Measurements from ENCODE around the gene EML5.

Gene EML5

DNA sequence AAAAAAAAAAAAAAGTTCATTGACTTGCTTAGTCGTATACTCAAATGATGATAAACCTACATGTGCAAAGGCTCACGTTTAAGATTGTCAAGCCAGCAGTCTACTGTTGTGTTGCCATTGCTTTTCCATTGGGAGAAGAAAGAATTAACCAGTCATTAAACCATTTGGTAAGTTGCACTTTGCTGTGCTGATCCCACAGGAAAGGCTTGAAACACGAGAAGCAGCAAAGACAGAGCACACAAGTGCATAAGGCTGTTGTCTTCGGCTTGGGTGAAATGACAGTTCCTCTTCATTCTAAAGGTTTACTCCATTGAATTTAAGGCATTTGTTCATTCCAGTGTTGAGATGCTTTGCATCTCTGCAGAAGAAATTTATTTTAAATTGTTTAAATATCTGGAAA lies 179.8 kb downstream of the EML5 start:
- no peak for DNase-seq

DNA sequence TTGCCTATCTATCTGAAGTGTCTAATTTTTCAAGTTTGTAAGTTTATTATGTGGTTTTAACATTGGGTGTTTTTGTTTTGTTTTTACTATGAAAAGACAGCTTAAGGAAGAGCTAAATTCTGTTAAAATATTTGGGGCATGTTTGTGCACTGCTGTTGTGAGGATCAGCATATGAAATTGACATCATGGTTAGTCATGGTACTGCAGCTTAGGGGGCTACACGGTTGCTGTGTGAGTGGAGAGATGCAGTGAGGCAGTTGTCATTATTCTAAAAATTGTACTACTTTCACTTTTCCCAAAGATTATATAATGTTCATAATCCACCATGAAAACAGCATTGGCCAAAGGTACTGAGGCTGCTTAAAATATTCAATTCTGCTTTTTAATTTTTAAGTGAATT lies 180.9 kb downstream of the EML5 start:
- no peak for DNase-seq

DNA sequence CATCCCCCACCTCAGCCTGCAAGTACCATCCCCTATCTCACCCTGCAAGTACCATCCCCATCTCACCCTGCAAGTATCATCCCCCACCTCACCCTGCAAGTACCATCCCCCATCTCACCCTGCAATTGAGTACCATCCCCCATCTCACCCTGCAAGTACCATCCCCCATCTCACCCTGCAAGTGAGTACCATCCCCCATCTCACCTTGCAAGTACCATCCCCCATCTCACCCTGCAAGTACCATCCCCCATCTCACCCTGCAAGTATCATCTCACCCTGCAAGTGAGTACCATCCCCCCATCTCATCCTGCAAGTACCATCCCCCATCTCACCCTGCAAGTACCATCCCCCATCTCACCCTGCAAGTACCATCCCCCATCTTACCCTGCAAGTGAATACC lies 184.9 kb downstream of the EML5 start:
- no peak for DNase-seq

DNA sequence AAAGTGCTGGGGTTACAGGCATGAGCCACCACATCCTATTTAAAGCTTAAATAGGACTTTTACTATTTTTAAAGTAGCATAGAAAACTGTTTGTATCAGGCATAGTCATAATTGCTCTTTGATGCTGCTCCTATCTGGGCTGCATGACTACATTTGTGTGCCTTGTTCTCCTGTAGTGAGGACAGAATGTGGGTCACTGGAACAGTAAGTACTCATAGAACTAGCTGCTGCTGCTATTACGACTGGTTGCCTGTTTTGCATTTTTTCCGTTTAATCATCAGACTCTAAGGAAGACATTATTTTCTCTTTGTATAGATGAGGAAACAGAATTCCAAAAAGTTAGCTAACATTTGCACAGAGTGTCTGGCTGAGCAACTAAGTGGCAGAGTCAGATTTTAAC lies 187.2 kb downstream of the EML5 start:
- DNase-seq = no peak

DNA sequence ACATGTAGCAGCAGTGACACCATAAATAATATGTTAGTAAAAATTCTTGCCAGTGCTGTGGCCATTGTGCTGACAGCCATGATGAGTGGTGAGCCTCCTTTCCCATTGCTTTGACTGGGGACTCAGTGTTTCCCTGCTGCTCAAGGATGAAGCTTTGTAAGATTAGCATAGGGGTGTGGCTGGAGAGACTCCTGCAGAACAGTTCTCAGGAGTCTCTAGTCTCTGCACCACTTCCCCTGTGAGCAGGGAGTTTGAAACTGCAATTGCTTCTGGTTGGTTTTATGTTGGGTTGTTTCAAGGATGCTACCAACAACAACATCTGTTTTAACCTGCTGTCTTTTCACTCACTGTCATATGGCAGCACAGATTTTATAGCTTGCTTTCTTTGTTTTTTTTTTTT lies 188.5 kb downstream of the EML5 start:
- no peak for DNase-seq

DNA sequence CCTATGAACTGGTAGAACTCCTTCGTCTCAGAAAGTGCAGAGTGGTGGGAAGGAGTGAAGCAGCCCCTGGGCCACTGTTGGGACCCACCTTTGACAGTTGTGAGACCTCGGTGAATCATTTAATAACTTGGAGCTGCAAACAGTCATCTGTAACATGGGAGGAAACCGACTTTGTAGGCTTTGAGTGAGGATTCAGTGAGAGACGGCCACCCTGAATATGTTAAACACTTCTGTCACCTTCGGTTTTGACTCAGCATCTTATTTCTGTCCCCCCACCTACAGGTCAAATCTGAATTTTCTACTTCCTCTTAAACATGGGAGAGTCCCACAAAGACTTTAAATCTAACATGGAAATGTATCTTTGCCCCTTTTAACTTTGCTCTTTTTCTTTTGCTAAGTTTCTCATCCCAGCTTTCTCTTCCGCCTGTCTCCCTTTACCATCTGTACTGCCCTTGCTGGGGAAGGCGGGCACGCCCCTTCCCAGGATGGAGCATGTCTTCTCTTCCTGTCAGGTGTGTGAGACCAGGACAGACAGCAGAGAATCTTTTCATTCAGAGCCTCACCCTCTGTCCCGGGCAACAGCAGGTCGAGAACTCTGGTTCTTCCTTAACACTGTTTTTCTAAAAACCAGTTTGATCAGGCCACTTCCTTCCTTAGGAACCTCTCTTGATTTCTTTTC lies 192.9 kb downstream of the EML5 start:
- no peak for DNase-seq

DNA sequence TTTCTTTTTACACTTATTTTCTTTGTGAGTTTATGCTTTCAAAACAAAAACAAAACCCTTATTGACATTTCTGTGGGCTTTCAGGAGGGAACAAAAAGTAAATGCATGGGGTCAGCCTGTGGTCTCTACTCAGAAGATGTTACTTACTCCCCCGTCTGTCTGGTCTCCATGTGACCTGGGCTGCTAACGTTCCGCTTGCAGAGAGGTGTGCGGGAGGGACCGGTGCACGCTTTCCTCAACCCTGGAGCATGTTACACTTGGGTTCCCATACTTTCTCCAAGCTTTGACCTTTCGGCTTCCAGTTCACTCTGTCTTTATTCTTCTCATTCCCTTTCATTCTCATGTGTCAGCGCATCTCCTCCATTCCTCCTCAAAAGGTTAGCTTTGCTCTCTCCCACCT lies 193.4 kb downstream of the EML5 start:
- no peak for DNase-seq

DNA sequence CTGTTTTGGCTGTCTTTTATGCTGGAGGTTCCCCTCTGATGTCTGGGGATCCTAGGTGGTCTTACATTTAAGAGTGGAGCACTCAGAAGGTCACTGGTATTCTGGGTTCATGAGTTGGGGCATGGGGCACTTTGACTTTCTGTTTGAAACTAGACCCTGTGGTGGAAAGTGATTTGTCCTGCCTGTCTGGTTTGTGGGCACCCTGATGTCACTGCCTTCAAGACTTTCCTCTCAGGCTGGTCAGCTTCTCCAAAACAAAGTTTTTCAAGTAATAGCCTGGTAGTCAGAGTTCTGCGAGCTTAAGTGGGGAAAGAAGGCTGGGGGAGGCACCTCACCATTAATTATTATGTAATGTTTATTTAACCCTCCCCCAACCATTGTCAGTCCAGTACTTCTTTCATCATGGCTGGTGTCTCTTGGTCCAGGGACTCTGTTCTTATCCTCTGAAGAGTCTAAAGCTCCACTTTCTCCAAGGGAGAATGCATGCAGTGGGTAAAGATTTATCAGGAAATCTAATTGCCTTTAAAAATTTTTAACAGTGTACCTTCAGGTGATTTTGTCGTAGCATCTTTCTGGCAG lies 194.6 kb downstream of the EML5 start:
- no peak for DNase-seq

DNA sequence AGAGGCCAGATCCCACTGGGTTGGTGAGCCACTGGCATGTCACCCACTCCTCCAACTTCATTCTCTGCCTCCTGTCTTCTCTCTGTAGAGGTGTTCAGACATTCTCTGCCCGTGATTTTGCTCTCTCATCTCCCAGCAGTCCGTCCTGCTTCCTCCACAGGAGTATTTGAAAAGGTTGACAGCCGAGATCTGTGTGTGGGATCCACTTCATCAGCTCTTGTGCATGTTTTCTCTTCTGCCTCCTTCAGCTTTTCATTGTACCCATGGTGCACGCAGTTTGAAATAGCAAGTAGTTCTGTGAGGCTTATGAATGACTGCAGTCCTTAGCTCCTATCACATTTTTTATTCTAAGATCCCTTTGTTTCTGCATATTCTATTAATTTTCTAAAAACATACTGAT lies 195.2 kb downstream of the EML5 start:
- DNase-seq = no peak

DNA sequence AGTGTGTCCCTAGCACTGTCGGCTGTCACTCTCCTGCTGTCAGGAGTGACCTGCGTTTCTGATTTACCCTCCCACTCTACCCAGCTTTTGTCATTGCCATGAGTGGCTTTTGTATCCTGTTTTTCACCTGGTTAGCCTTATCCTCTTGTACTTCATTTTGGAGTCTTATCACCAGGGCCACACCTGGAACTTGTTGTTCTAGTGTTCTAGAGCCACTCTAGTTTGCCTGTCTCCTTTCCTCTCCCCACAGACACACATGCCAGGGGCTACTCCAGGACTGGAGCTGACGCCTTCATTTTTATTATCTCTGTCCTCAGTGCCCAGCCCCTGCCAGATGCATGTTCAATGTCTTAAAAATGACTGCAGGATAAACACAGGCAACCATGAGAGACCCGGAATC lies 195.7 kb downstream of the EML5 start:
- DNase-seq = peak; percentile 7

DNA sequence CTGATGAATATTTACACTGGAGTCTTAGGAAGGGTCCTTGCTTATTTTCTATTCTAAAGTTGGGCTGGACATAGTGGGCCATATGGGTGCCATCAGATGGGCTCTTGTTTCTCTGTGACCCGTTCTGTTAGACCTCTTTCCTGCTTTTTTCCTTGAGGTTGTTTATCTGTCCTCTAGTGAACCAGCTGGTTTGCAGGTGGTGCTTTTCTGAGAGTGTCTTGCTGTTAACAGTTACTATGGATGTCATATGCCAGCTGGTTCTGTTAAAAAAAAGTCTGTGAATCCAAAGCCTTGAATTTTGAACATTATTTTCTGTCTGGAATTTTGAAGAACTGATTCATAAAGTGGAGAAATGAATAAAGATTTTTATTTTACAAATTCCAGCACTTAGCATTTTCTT lies 200.7 kb downstream of the EML5 start:
- DNase-seq = no peak

DNA sequence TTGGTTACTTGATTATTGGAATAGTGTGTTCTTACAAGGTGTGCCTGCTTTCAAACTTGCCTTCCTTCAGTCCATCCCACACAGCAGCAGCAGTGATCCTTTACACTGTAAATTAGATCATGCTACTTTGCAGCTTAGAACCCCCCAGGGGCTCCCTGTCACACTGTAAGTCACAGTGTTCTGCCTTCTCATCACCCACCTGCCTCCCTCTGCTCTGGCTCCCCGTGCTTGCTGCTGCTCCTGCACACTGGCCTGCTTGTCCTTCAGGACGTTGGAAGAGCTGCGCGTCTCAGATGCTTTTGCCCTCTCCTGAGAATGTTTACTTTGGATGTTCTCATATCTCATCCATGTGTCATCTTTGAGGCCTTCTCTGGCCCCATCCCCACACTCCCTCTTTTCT lies 202.6 kb downstream of the EML5 start:
- no peak for DNase-seq

DNA sequence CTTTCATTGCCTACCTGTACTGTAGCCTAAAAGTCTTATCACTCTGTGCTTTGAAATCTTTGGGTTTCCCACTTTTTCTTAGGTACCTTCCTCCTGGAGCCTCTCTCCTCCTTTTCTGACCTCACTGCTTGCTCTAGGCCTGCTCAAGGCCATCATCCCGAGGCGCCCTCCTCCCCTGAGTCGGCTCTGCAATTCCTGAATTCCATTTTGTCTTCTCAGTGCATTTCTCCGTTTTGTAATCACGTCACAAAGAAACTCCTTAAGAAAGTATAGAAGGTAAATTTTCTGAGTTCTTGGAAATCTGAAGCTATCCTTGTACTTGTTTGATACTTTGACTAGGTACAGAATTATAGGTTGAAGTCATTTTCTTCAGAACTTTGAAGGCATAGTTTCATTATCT lies 204.7 kb downstream of the EML5 start:
- no peak for DNase-seq

DNA sequence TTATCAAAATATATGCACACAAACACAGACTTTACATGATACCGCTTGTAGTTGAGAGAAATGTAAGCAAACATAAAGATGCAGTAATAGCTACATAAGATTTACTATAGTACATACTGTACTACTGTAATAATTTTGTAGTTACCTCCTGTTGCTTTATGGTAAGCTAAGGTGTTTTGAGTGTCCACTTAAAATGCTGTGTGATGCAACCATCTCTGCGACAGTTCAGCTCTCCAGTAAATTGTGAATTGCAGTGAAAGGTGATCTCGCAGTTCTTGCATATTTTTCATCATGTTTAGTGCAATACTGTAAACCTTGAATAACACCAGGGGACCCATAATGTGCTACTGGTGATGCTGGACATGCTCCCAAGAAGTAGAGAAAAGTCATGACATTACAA lies 208.3 kb downstream of the EML5 start:
- DNase-seq = no peak

DNA sequence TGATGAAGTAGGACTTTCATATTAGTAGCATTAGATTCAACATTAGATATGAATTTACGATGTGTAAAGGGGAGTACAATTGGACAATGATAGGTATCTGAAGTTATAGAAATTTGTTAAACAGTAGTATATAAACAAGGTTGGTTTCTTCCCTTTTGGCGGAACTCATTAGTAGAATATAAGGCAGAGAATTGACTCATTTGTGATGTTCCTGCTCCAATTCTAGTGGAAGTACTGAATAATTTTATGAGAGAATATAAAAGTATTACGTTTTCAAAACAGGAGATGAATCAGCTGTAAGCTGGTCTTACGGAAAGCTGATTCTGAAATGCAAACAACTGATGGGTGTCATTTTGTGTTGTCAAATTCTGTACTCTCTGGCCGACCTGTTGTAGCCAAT lies 216.5 kb downstream of the EML5 start:
- DNase-seq = no peak

DNA sequence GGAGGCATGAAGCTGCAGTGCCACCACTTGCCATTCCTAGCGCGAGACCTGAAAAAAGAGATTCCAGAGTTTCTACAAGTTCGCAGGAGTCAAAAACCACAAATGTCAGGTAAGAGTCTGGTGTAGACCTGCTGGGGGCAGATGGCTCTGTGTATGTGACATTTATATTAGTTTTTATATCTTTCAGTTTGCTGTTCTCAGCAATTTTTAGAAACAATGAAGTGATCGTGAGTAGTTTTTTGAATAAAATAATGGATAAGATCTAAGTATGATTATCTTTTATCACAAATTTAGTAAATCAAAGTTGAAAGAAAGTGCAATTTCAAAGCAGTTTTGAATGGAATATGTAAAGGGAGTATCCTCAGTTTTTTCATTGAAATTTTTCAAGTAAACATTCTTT lies 220.6 kb downstream of the EML5 start:
- no peak for DNase-seq

DNA sequence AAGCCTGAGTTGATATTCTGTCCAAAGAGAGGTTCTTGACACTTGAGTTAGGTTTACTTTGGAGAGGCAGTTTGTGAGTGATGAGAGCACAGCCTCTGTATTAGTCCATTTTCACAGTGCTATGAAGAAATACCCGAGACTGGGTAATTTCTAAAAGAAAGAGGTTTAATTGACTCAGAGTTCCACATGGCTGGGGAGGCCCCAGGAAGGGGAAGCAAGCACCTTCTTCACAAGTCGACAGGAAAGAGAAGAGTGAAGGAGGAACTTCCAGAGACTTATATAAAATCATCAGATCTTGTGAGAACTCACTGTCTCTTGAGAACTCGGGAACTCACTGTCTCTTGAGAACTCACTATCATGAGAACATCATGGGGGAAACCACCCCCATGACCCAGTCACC lies 224.6 kb downstream of the EML5 start:
- DNase-seq = no peak

DNA sequence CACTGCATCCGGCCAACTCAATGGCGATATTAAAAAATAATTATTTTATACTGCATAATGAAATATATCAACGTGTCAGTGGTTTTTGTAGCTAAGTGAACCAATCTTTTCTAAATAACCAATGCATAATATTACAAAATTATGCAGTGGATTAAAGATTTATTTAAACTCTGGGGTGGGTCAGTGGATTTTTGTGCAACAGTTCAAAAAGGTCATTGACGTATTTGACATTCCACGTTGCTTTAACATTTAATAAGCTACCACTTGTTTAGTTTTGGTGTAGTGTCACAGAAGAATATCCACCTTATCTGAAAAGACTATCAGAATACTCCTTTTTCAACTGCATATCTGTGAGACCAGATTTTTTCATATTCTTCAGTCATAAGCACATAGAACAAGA lies 227.3 kb downstream of the EML5 start:
- no peak for DNase-seq

DNA sequence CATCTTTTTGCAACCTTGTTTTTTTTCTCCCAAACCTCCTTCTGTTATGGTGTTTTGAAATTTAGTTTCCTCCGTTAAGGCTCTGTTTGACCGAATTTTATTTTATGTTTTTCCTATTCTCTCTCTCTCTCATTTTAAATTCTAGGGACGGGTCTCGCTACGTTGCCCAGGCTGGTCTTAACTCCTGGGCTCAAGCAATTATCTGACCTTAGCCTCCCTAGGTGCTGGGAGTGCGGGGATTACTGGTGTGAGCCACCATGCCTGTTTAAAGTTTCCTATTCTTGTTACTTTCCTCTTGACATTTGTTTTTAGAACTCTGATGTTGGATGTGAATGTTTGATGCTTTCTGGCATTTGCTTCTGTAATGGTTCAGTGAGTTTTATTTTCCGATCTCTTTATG lies 228.9 kb downstream of the EML5 start:
- no peak for DNase-seq

DNA sequence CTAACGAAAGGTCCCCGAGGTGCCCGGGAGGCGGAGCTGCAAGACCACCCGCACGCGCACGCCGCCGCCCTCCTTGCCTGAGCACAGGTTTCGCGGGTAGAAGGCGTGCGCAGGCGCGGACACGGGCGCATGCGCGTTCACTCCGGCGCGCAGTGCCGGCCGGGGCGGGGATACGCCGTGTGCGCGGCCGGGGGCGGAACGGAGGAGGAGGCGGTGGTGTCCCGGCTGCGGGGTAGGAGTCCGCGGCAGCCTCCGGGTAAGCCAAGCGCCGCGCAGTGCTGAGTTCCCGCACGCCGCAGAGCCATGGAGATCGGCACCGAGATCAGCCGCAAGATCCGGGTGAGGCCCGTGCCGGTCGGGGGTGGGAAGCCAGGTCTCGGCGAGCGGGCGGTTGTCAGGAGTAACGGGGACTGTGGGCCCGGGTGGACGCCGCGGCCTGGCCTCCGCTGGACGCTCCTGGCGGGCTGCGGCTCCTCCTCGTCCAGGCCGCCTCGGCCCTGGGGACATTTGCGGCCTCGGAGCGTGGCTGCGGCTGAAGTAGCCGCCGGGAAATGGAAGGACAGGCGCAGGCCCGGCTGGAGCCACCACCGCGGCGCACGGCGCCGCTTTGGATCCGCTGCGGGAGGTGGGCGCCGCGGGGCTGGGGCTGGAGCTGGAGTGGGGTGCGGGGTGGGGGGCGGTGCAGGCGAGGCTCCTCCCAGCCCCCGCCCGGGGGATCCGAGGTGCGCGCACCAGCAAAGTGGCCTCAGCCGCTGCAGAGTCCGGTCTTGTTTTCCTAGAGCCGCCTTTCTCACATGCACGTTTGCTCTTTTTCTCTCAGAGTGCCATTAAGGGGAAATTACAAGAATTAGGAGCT lies 229.7 kb downstream of the EML5 start, which contains the start of gene ZC3H14:
Gene ZC3H14, plus strand, starts transcription at position 207 of the 856 bp plus-strand sequence. Its CDS starts 97 bp downstream, at position 304.
- DNase-seq = peak; percentile 89

DNA sequence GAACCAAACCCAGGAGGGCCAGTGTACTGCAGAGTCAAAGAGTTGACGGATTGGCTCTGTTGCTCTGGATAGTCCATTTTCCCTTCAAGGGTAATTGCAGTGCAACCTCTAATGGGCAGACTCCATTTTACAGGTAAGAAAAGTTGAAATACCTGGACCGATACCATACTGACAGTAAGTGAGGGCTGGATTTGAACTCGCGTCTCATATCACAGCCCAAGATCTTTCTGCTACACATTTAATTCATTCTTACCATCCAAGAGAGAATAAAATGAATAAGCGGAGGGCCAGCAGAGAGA lies 230.3 kb downstream of the EML5 start:
- DNase-seq = no peak

Data from hematopoietic multipotent progenitor cell treated with erythropoietin and hydrocortisone succinate and interleukin-3 and kit ligand, for 8 days (in vitro differentiated cells).